ENCODE results near the gene SSR2.

The SSR2 gene

GRCh38 chr1:156021954-156022353, 1.2 kb upstream of the SSR2 start:
- Mint-ChIP-seq H3K9me3 (no peaks in the 10 kb centered on the region), H3K4me3 (peak overlapping the region; percentile 38), H3K4me1 (ENCODE audit: low read depth) (peaks cover 28% of the 10 kb centered on the region), H3K27ac (no peak overlapping the region), H3K36me3 (ENCODE audit: low read depth) (peaks cover 23% of the 10 kb centered on the region), H3K27me3 (ENCODE audit: low read depth) (peaks cover 4% of the 10 kb centered on the region)
- DNase-seq (ENCODE audit: low spot score): no peak

- Mint-ChIP-seq H3K27ac (peak overlapping the region; percentile 96), H3K4me1 (ENCODE audit: low read depth) (peaks cover 29% of the 10 kb centered on the region), H3K36me3 (ENCODE audit: low read depth) (peaks cover 29% of the 10 kb centered on the region), H3K27me3 (ENCODE audit: low read depth) (peaks cover 4% of the 10 kb centered on the region), H3K4me3 (peak overlapping the region; percentile 98), H3K9me3 (no peaks in the 10 kb centered on the region)
- DNase-seq (ENCODE audit: low spot score): no peak
Measured at GRCh38 chr1:156021093-156021428, 310 bp upstream of the SSR2 start.

GRCh38 chr1:156019946-156020292, 832 bp downstream of the SSR2 start:
- Mint-ChIP-seq H3K4me3 (peak overlapping the region; percentile 98), H3K36me3 (ENCODE audit: low read depth) (peaks cover 29% of the 10 kb centered on the region), H3K9me3 (no peaks in the 10 kb centered on the region), H3K4me1 (ENCODE audit: low read depth) (peaks cover 27% of the 10 kb centered on the region), H3K27ac (peak overlapping the region; percentile 96), H3K27me3 (ENCODE audit: low read depth) (peaks cover 4% of the 10 kb centered on the region)
- no peak for DNase-seq (ENCODE audit: low spot score)

- peaks cover 21% of the 10 kb centered on the region for H3K4me1 Mint-ChIP-seq (ENCODE audit: low read depth)
- H3K36me3 Mint-ChIP-seq (ENCODE audit: low read depth): peaks cover 65% of the 10 kb centered on the region
- H3K9me3 Mint-ChIP-seq: no peaks in the 10 kb centered on the region
- DNase-seq (ENCODE audit: low spot score): no peak
- no peak overlapping the region for H3K27ac Mint-ChIP-seq
- H3K27me3 Mint-ChIP-seq (ENCODE audit: low read depth): no peaks in the 10 kb centered on the region
- H3K4me3 Mint-ChIP-seq: no peak overlapping the region
Measured at GRCh38 chr1:156014829-156015228, 5.9 kb downstream of the SSR2 start.

- H3K27me3 Mint-ChIP-seq (ENCODE audit: low read depth): no peaks in the 10 kb centered on the region
Measured at GRCh38 chr1:156012051-156012817, 8.5 kb downstream of the SSR2 start.

GRCh38 chr1:156009404-156009803, 11.3 kb downstream of the SSR2 start:
- no peaks in the 10 kb centered on the region for H3K27me3 Mint-ChIP-seq (ENCODE audit: low read depth)
- no peak overlapping the region for H3K4me3 Mint-ChIP-seq
- no peak for DNase-seq (ENCODE audit: low spot score)
- H3K9me3 Mint-ChIP-seq: no peaks in the 10 kb centered on the region
- H3K4me1 Mint-ChIP-seq (ENCODE audit: low read depth): peaks cover 23% of the 10 kb centered on the region
- H3K27ac Mint-ChIP-seq: no peak overlapping the region
- H3K36me3 Mint-ChIP-seq (ENCODE audit: low read depth): peaks cover 58% of the 10 kb centered on the region

More at GRCh38 chr1:156012051-156012817, 8.5 kb downstream of the SSR2 start:
- peaks cover 64% of the 10 kb centered on the region for H3K36me3 Mint-ChIP-seq (ENCODE audit: low read depth)
- H3K4me3 Mint-ChIP-seq: no peak overlapping the region
- H3K27ac Mint-ChIP-seq: no peak overlapping the region
- H3K4me1 Mint-ChIP-seq (ENCODE audit: low read depth): peaks cover 15% of the 10 kb centered on the region
- no peak for DNase-seq (ENCODE audit: low spot score)
- H3K9me3 Mint-ChIP-seq: no peaks in the 10 kb centered on the region

DNA sequence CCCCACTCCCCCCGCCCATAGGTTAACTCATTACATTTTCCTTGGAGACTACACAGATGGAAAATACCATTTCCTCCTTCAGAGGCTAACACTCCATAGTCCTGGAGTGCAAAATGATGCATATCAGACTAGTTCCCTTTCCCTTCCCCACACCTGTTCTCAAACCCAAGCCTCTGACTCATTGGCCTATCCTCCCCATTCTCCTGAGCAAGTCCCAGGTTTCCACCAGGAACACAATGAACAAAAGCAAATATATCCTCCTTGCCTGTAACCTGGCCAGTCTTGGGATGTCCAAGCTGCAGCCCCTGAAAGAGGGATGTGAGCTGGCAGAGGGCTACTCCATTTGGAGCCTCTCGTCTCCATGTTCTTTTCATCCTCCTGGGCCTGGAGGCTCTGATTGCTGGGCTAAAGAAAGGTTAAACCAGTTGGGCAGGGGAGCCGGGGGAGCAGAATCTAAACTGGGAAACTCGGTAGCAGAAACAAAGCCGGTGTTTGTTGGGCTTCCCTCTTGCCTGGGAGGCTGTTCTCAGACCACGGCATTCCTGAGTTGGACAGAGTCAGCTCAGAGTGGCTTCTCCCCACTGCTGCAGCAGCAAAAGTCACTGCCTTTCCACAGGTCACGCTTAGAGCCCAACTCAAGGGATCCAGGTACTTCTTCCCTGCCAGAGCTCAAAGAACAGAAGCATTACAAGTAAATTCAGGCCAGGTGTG, 13.9 kb downstream of the SSR2 start:
- Mint-ChIP-seq H3K27me3 (ENCODE audit: low read depth) (no peaks in the 10 kb centered on the region), H3K36me3 (ENCODE audit: low read depth) (peaks cover 35% of the 10 kb centered on the region), H3K27ac (peak overlapping the region; percentile 72), H3K4me1 (ENCODE audit: low read depth) (peaks cover 22% of the 10 kb centered on the region), H3K4me3 (no peak overlapping the region), H3K9me3 (no peaks in the 10 kb centered on the region)
- no peak for DNase-seq (ENCODE audit: low spot score)

DNA sequence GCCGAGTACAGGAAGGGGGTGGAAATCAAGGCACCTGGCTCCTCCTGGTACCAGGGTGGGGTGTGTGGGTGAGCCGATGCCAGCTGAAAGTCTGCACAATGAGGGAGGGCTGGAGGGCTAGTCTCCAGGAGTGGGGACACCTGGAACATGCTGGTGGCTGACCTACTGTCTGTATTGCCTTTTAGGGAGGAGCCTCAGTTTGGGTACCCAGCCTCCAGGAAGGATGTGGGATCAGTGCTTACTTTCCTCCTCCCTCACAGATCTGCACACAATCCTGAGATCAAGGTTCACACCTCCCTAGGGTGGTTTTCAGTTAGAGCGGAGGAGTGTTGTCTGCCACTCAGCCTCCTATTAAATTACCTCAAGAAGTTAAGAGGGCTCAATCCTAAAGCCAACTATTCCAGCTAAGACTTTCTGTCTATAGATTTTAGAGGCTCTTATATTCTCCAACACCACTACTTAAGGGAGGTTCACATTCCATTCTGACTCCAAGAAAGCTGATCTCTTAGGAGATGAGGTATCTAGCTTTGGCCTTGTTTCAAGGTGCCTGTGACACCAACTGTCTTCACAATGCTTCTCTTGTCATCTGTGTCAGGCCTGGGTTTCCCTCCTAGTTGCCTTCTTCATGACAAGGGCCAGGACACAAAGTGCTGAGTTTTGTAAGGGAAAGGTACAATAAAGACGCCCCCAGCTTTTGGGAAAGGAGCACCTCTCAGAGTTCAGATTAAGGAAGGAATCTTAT, 15.7 kb downstream of the SSR2 start:
- Mint-ChIP-seq H3K36me3 (ENCODE audit: low read depth) (peaks cover 19% of the 10 kb centered on the region), H3K9me3 (no peaks in the 10 kb centered on the region), H3K27me3 (ENCODE audit: low read depth) (no peaks in the 10 kb centered on the region), H3K4me1 (ENCODE audit: low read depth) (peaks cover 22% of the 10 kb centered on the region), H3K4me3 (peak overlapping the region; percentile 53), H3K27ac (peak overlapping the region; percentile 60)
- DNase-seq (ENCODE audit: low spot score): peak; percentile 26

DNA sequence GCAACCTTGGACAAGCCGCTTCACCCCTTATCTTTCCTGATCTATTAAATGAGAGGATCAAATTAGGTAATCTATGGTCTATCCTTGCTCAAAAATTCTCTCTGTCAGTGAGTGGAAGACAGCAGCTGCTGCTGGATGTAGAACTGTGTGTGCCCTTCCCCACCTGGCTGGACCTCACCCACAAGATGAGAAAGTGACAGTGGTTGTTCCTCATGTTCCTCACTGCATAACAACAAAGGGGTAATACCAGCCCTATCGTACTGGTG, 16.9 kb downstream of the SSR2 start:
- H3K36me3 Mint-ChIP-seq (ENCODE audit: low read depth): peaks cover 12% of the 10 kb centered on the region
- DNase-seq (ENCODE audit: low spot score): no peak
- no peaks in the 10 kb centered on the region for H3K27me3 Mint-ChIP-seq (ENCODE audit: low read depth)
- H3K4me3 Mint-ChIP-seq: no peak overlapping the region
- H3K9me3 Mint-ChIP-seq: no peaks in the 10 kb centered on the region
- H3K27ac Mint-ChIP-seq: no peak overlapping the region
- H3K4me1 Mint-ChIP-seq (ENCODE audit: low read depth): peaks cover 22% of the 10 kb centered on the region

- no peaks in the 10 kb centered on the region for H3K9me3 Mint-ChIP-seq
- no peak overlapping the region for H3K27ac Mint-ChIP-seq
- H3K4me3 Mint-ChIP-seq: no peak overlapping the region
- no peak for DNase-seq (ENCODE audit: low spot score)
- peaks cover 18% of the 10 kb centered on the region for H3K4me1 Mint-ChIP-seq (ENCODE audit: low read depth)
- H3K36me3 Mint-ChIP-seq (ENCODE audit: low read depth): peaks cover 6% of the 10 kb centered on the region
- no peaks in the 10 kb centered on the region for H3K27me3 Mint-ChIP-seq (ENCODE audit: low read depth)
Measured at GRCh38 chr1:156002188-156002911, 18.4 kb downstream of the SSR2 start.

GRCh38 chr1:156001662-156002171, 19.0 kb downstream of the SSR2 start:
- peaks cover 1% of the 10 kb centered on the region for H3K36me3 Mint-ChIP-seq (ENCODE audit: low read depth)
- no peaks in the 10 kb centered on the region for H3K9me3 Mint-ChIP-seq
- no peak for DNase-seq (ENCODE audit: low spot score)
- peaks cover 17% of the 10 kb centered on the region for H3K4me1 Mint-ChIP-seq (ENCODE audit: low read depth)
- peak overlapping the region; percentile 47 for H3K27ac Mint-ChIP-seq
- no peak overlapping the region for H3K4me3 Mint-ChIP-seq
- H3K27me3 Mint-ChIP-seq (ENCODE audit: low read depth): no peaks in the 10 kb centered on the region

- Mint-ChIP-seq H3K4me3 (no peak overlapping the region), H3K36me3 (ENCODE audit: low read depth) (no peaks in the 10 kb centered on the region), H3K9me3 (no peaks in the 10 kb centered on the region), H3K27me3 (ENCODE audit: low read depth) (no peaks in the 10 kb centered on the region), H3K27ac (peak overlapping the region; percentile 47), H3K4me1 (ENCODE audit: low read depth) (peaks cover 19% of the 10 kb centered on the region)
- no peak for DNase-seq (ENCODE audit: low spot score)
Measured at GRCh38 chr1:156001021-156001661, 19.6 kb downstream of the SSR2 start.

DNA sequence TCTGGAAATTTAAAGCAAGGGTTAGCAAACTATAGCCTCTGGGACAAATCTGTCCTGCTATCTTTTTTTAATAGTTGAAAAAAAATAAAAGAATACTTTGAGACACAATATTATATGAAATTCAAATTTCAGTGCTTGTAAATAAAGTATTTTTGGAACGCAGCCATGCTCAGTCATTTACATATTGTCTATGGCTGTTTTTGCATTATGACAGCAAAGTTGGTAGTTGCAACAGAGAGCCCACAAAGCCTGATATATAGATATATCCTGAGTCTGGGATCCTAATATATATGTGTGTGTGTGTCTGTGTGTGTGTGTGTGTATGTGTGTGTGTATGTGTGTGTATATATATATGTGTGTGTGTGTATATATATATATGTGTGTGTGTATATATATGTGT, 20.8 kb downstream of the SSR2 start:
- Mint-ChIP-seq H3K27me3 (ENCODE audit: low read depth) (no peaks in the 10 kb centered on the region), H3K4me3 (no peak overlapping the region), H3K9me3 (no peaks in the 10 kb centered on the region), H3K4me1 (ENCODE audit: low read depth) (peaks cover 17% of the 10 kb centered on the region), H3K27ac (no peak overlapping the region), H3K36me3 (ENCODE audit: low read depth) (no peaks in the 10 kb centered on the region)
- no peak for DNase-seq (ENCODE audit: low spot score)
